Activated CD8-positive, alpha-beta T cell treated with anti-CD3 and anti-CD28 coated beads for 36 hours (primary cell): Measurements from ENCODE around the gene CYP3A4. TPM values are rescaled to one million over a fixed set of nuclear protein-coding genes. Genes with fewer than 3 reads are reported as not detected.

Experiments
- ATAC-seq: fragments of 200-7000 bp; cut with Tn5 transposase; one replicate; pipeline ENCODE4 v1.10.0; 2021; ENCODE audit warnings: mild to moderate bottlenecking, moderate library complexity
- CTCF ChIA-PET: fragments of 350-600 bp; sonication (Branson Sonifier 250); formaldehyde crosslinking; loops from one replicate; lab custom pipeline; 2021; ENCODE audit warnings: antibody characterized with exemption; lab: Charles Lee
- POLR2A ChIA-PET: fragments of 350-600 bp; sonication (Branson Sonifier 250); formaldehyde crosslinking; loops from one replicate; lab custom pipeline; 2021; ENCODE audit warnings: antibody characterized with exemption; lab: Charles Lee
- DNase-seq: peaks from one replicate; pipeline ENCODE4 v3.0.0-alpha.2; 2020
- H3K27ac Mint-ChIP-seq: one replicate; pipeline ENCODE4 v1.8.0; 2021; ENCODE audit warnings: mild to moderate bottlenecking, mixed read lengths
- H3K27me3 Mint-ChIP-seq: one replicate; pipeline ENCODE4 v1.8.0; 2021; ENCODE audit warnings: mixed read lengths
- H3K36me3 Mint-ChIP-seq: one replicate; pipeline ENCODE4 v1.8.0; 2021; ENCODE audit warnings: low read depth, mixed read lengths
- H3K4me1 Mint-ChIP-seq: one replicate; pipeline ENCODE4 v1.8.0; 2021; ENCODE audit warnings: low read depth, mixed read lengths
- H3K4me3 Mint-ChIP-seq: one replicate; pipeline ENCODE4 v1.8.0; 2021; ENCODE audit warnings: mild to moderate bottlenecking, moderate library complexity, mixed read lengths
- H3K9me3 Mint-ChIP-seq: one replicate; pipeline ENCODE4 v1.8.0; 2021; ENCODE audit warnings: mixed read lengths
- intact Hi-C: fragments of 100-400 bp; cut with micrococcal nuclease; formaldehyde crosslinking; loops from one replicate; pipeline ENCODE4 v1.10.0; 2022
- total RNA-seq, 2 experiments: library from RNA; stranded (reverse); gene quantifications; one replicate each; pipeline ENCODE4 v1.2.3, GENCODE V29; 2021
- TF ChIP-seq, protein P1 (sequence below): fragments of 200-600 bp; IDR thresholded peaks from one replicate; pipeline ENCODE4 v1.8.0; 2022; ENCODE audit warnings: antibody characterized with exemption, mild to moderate bottlenecking

CYP3A4 gene
- total RNA-seq, 2 experiments from 2014 or later: not detected

DNA sequence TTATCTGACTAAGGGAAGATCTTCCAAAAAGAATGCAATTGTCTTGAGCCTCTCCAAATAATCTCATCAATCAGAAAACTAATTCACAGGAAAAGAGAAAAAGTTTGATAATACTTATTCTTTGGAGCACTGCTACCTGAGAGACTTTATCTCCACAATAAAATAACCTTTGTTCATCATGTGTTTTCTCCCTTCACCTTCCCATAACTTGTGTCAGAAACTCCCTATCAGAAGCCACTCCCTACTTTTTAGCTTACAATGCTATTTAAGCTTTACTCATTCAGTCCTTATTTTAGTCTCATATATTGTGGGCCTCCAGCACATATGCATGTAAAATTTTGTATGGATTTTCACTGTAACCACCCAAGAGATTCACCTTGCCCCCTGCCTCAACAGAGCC is 44.8 kb upstream of the CYP3A4 start:
- ChIA-PET CTCF (no interaction called here), POLR2A (interaction anchor here (0.7 kb wide), 1 partner anchor 12 kb away, joined by 3 read pairs; no protein-coding TSS in a partner anchor)
- Mint-ChIP-seq H3K4me1 (no peaks in the 10 kb centered on the region), H3K27ac (no peak overlapping the region), H3K9me3 (no peaks in the 10 kb centered on the region), H3K4me3 (no peak overlapping the region), H3K27me3 (no peaks in the 10 kb centered on the region), H3K36me3 (no peaks in the 10 kb centered on the region)
- ATAC-seq (no peak), DNase-seq (no peak)
- TF ChIP-seq, protein P1, sequence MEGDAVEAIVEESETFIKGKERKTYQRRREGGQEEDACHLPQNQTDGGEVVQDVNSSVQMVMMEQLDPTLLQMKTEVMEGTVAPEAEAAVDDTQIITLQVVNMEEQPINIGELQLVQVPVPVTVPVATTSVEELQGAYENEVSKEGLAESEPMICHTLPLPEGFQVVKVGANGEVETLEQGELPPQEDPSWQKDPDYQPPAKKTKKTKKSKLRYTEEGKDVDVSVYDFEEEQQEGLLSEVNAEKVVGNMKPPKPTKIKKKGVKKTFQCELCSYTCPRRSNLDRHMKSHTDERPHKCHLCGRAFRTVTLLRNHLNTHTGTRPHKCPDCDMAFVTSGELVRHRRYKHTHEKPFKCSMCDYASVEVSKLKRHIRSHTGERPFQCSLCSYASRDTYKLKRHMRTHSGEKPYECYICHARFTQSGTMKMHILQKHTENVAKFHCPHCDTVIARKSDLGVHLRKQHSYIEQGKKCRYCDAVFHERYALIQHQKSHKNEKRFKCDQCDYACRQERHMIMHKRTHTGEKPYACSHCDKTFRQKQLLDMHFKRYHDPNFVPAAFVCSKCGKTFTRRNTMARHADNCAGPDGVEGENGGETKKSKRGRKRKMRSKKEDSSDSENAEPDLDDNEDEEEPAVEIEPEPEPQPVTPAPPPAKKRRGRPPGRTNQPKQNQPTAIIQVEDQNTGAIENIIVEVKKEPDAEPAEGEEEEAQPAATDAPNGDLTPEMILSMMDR: no peak
- intact Hi-C loops: no loop called here

GRCh38 chr7:99827040-99827778 is 43.2 kb upstream of the CYP3A4 start:
- TF ChIP-seq, protein P1: no peak
- Mint-ChIP-seq H3K27ac (no peak overlapping the region), H3K9me3 (no peaks in the 10 kb centered on the region), H3K4me3 (no peak overlapping the region), H3K27me3 (no peaks in the 10 kb centered on the region), H3K4me1 (no peaks in the 10 kb centered on the region), H3K36me3 (no peaks in the 10 kb centered on the region)
- intact Hi-C loops: no loop called here
- CTCF ChIA-PET: no interaction called here
- DNase-seq (no peak), ATAC-seq (no peak)
- POLR2A ChIA-PET: interaction anchor here (0.6 kb wide), 1 partner anchor 210 kb away, joined by 4 read pairs; the partner anchor contains the start of gene ZSCAN25

DNA sequence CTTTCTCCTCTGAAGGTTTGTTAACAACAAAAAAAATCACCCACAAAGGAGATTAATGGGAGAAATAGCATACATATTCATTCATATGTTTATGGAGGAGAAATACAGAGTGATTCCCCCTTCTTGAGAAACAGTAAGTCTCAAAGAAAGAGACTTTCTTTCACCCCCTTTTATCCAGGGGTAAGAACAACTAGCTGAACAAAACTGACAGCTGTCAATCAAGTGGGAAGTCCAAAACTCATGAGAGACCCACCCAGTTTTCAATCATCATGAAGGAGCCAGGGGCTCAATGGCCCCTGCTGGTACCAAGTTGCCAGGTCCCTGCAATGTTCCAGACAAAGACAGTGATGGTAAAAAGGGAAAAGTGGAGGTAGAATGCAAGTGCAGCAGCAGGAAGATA is 41.9 kb upstream of the CYP3A4 start:
- no peak overlapping the region for H3K4me3 Mint-ChIP-seq
- ATAC-seq: no peak
- H3K36me3 Mint-ChIP-seq: no peaks in the 10 kb centered on the region
- peaks cover 4% of the 10 kb centered on the region for H3K27me3 Mint-ChIP-seq
- ChIA-PET POLR2A (no interaction called here), CTCF (no interaction called here)
- intact Hi-C loops: no loop called here
- no peaks in the 10 kb centered on the region for H3K9me3 Mint-ChIP-seq
- DNase-seq: no peak
- H3K27ac Mint-ChIP-seq: no peak overlapping the region
- TF ChIP-seq, protein P1: no peak
- H3K4me1 Mint-ChIP-seq: no peaks in the 10 kb centered on the region

- Mint-ChIP-seq H3K4me1 (no peaks in the 10 kb centered on the region), H3K9me3 (no peaks in the 10 kb centered on the region), H3K4me3 (no peak overlapping the region), H3K27ac (no peak overlapping the region), H3K36me3 (no peaks in the 10 kb centered on the region), H3K27me3 (peaks cover 4% of the 10 kb centered on the region)
- CTCF ChIA-PET: no interaction called here
- ATAC-seq: no peak
- TF ChIP-seq, protein P1: no peak
- POLR2A ChIA-PET: no interaction called here
- intact Hi-C loops: no loop called here
- no peak for DNase-seq
Measured at GRCh38 chr7:99825452-99825851, 41.5 kb upstream of the CYP3A4 start.

DNA sequence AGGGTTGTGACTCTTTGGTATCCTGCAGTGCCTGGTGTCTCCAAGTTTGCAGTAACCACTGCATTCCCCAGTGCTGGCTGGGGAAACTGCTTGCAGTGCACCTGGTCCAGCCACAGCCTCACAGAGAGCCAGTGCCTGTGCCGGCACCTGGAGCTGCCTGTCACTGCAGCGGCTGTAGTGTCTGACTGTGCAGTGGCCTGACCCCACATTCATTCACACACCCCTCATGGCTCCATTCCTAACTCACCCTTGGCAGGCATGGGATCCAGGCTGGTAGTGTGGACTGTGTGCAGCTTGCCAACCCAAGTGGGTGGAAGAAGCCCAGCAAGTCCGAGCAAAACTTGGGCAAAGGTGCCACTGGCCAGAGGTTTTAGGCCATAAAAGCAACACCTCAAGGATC is 40.1 kb upstream of the CYP3A4 start:
- Mint-ChIP-seq H3K9me3 (no peaks in the 10 kb centered on the region), H3K27ac (no peak overlapping the region), H3K4me3 (no peak overlapping the region), H3K27me3 (peaks cover 5% of the 10 kb centered on the region), H3K4me1 (no peaks in the 10 kb centered on the region), H3K36me3 (no peaks in the 10 kb centered on the region)
- DNase-seq (no peak), ATAC-seq (no peak)
- POLR2A ChIA-PET: no interaction called here
- TF ChIP-seq, protein P1: no peak
- CTCF ChIA-PET: interaction anchor here (0.8 to 1.6 kb wide), 3 partner anchors 14 to 113 kb away, joined by 3 to 4 read pairs (median 3); no protein-coding TSS in a partner anchor
- intact Hi-C loops: no loop called here
